Brain microvascular endothelial cell (primary cell): ENCODE data around the gene RIC8B.

Experiments used
- DNase-seq: peaks from one replicate; pipeline ENCODE4 v3.0.0-alpha.2; 2020
- H3K27ac ChIP-seq: fragments of 250-450 bp; sonication (Bioruptor Pico); 2 replicates; pipeline ENCODE4 v1.5.1; 2020; ENCODE audit warnings: mild to moderate bottlenecking, moderate library complexity
- H3K27me3 ChIP-seq: fragments of 250-450 bp; sonication (Bioruptor Pico); replicated peaks from 2 replicates; pipeline ENCODE4 v1.5.1; 2020; ENCODE audit warnings: mild to moderate bottlenecking
- H3K36me3 ChIP-seq: fragments of 250-450 bp; sonication (Bioruptor Pico); replicated peaks from 2 replicates; pipeline ENCODE4 v1.5.1; 2020; ENCODE audit warnings: mild to moderate bottlenecking
- H3K4me3 ChIP-seq: 2 replicates; pipeline ENCODE4 v1.5.1; 2011; ENCODE audit warnings: low read depth, mild to moderate bottlenecking, control low read depth, low read length, moderate library complexity
- in situ Hi-C: cut with HindIII; loops from 2 replicates; pipeline ENCODE4 v1.10.0; 2017; ENCODE audit warnings: low sequenced_read_pairs, low pct_ligation_motif_present
- TF ChIP-seq, protein P1 (sequence below): IDR thresholded peaks from 2 replicates; pipeline ENCODE4 v1.5.1; 2011; ENCODE audit warnings: low read depth, mild to moderate bottlenecking, moderate library complexity, low read length, control low read depth, inconsistent platforms; ENCODE audit errors: missing control alignments

Gene RIC8B

DNA sequence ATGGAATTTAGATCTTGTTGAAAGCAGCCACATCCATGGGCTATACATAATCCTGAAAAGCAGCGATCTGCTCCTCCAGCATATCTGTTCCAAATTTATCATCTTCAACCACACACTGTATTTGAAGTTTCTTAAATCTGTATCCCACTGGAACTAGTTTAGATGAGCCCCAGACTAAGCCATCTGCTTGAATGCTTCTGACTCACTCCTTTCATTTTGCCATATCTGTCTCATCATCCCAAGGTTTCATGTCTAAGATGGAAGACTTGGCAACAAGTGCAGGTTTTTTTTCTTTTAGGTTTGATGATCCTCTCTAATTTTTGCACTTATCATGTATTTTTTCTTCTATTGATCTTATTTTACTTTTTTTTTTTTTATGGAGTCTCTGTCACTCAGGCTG, 126.8 kb downstream of the RIC8B start:
- DNase-seq: no peak
- H3K4me3 ChIP-seq: no peak overlapping the region
- H3K36me3 ChIP-seq: no peaks in the 10 kb centered on the region
- H3K27me3 ChIP-seq: no peaks in the 10 kb centered on the region
- in situ Hi-C loops: loop anchor here (25.0 kb wide), 1 partner anchor 514 kb away; no protein-coding TSS in a partner anchor
- H3K27ac ChIP-seq: no peak overlapping the region
- TF ChIP-seq, protein P1, sequence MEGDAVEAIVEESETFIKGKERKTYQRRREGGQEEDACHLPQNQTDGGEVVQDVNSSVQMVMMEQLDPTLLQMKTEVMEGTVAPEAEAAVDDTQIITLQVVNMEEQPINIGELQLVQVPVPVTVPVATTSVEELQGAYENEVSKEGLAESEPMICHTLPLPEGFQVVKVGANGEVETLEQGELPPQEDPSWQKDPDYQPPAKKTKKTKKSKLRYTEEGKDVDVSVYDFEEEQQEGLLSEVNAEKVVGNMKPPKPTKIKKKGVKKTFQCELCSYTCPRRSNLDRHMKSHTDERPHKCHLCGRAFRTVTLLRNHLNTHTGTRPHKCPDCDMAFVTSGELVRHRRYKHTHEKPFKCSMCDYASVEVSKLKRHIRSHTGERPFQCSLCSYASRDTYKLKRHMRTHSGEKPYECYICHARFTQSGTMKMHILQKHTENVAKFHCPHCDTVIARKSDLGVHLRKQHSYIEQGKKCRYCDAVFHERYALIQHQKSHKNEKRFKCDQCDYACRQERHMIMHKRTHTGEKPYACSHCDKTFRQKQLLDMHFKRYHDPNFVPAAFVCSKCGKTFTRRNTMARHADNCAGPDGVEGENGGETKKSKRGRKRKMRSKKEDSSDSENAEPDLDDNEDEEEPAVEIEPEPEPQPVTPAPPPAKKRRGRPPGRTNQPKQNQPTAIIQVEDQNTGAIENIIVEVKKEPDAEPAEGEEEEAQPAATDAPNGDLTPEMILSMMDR: no peak

DNA sequence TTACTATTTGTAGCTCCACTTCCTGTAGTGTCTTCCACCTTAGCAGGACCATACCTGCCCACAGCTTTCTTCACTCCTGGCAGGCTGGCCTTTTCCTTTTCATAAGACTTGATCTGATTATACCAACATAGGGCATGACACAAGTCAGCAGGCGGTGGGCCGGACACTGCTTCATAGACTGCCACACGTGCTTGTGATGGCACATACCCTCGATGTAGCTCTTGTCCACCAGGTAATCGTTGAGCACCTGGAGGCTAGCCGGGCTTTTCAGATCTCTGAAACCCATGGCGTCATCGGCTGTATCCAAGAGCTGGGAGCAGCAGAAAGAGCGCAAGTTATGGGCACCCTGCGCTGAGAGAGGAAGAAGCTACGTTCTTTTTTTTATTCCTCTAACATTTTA, 127.6 kb downstream of the RIC8B start:
- no peak for DNase-seq
- TF ChIP-seq, protein P1: no peak
- no peaks in the 10 kb centered on the region for H3K36me3 ChIP-seq
- in situ Hi-C loops: loop anchor here (25.0 kb wide), 1 partner anchor 515 kb away; no protein-coding TSS in a partner anchor
- no peaks in the 10 kb centered on the region for H3K27me3 ChIP-seq
- no peak overlapping the region for H3K4me3 ChIP-seq
- H3K27ac ChIP-seq: no peak overlapping the region

GRCh38 chr12:106903241-106903945, 128.9 kb downstream of the RIC8B start:
- no peaks in the 10 kb centered on the region for H3K27me3 ChIP-seq
- DNase-seq: peak; percentile 56
- no peaks in the 10 kb centered on the region for H3K36me3 ChIP-seq
- in situ Hi-C loops: loop anchor here (25.0 kb wide), 1 partner anchor 516 kb away; no protein-coding TSS in a partner anchor
- H3K27ac ChIP-seq: no peak overlapping the region
- TF ChIP-seq, protein P1: no peak
- H3K4me3 ChIP-seq: peak overlapping the region; percentile 57

DNA sequence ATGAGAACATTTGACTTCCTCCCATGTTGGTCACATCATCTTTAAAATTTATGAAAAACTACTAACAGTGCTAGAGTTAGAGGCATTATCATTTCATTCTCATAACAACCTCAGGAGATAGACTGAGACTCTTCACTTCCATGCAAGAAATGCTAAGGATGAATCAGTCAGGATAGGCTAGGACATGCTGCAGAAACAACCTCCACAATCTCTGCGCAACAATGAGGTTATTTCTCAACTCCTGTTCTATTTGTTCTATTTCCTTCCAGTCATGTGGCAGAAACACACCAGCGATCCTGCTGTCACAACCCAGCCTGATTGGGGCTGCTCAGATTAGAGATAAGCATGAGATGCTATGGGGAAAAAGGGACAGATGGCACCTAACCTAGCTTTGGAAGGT, 132.2 kb downstream of the RIC8B start:
- Histone ChIP-seq H3K36me3 (no peaks in the 10 kb centered on the region), H3K27me3 (no peaks in the 10 kb centered on the region), H3K4me3 (no peak overlapping the region), H3K27ac (no peak overlapping the region)
- DNase-seq: no peak
- in situ Hi-C loops: loop anchor here (25.0 kb wide), 1 partner anchor 519 kb away; no protein-coding TSS in a partner anchor
- TF ChIP-seq, protein P1: no peak

- Histone ChIP-seq H3K27ac (no peak overlapping the region), H3K4me3 (no peak overlapping the region), H3K27me3 (no peaks in the 10 kb centered on the region), H3K36me3 (no peaks in the 10 kb centered on the region)
- DNase-seq: no peak
- in situ Hi-C loops: loop anchor here (25.0 kb wide), 1 partner anchor 520 kb away; no protein-coding TSS in a partner anchor
- TF ChIP-seq, protein P1: peak; percentile 10
Observed at GRCh38 chr12:106907411-106907810, 132.9 kb downstream of the RIC8B start.
